ENCODE data around the gene CD58. TPM values are rescaled to one million over a fixed set of nuclear protein-coding genes. Genes with fewer than 3 reads are reported as not detected.

The CD58 gene
- total and polyA plus RNA-seq, 7 donors: 4.7 to 11.9 (median 7.8) TPM

DNA sequence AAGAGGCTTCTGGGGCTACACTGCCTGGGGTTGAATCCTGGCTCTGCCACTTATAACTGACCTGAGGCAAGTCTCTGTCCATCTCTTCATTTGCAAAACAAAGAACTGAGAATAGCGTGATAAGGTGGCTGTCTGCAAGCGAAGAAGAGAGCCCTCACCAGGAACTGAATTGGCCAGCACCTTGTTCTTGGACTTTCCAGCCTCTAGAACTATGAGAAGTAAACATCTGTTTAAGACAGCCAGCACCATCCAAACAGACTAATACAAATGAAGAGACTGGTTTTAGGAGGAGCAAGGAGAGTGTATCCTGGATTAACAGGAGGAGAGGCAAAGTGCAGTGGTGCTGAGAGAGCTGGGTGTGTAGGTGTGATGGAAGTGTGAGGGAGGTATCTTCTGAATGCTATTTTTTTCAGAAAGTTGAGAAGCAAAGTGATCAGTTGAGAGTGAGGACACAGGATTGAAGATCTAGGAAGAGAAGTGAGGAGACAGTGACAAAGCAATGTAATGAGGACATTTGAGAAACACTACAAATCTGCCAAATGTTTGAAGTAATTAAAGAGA lies 59.3 kb downstream of the CD58 start:
- ATAC-seq: no peak
- no peak overlapping the region for H3K27ac ChIP-seq
- WGBS, 3 donors: 93 to 98% (median 96%) methylated on average over 2 of the region's 2 CpGs
- no peaks in the 10 kb centered on the region for H3K27me3 ChIP-seq (ENCODE audit: insufficient read depth in 3 of 3, low read length in 2 of 3)
- no peaks in the 10 kb centered on the region for H3K36me3 ChIP-seq (ENCODE audit: insufficient read depth in 1 of 2, low read depth in 1 of 2)
- H3K9me3 ChIP-seq: no peaks in the 10 kb centered on the region
- no peaks in the 10 kb centered on the region for H3K4me1 ChIP-seq
- TF ChIP-seq, protein P1, sequence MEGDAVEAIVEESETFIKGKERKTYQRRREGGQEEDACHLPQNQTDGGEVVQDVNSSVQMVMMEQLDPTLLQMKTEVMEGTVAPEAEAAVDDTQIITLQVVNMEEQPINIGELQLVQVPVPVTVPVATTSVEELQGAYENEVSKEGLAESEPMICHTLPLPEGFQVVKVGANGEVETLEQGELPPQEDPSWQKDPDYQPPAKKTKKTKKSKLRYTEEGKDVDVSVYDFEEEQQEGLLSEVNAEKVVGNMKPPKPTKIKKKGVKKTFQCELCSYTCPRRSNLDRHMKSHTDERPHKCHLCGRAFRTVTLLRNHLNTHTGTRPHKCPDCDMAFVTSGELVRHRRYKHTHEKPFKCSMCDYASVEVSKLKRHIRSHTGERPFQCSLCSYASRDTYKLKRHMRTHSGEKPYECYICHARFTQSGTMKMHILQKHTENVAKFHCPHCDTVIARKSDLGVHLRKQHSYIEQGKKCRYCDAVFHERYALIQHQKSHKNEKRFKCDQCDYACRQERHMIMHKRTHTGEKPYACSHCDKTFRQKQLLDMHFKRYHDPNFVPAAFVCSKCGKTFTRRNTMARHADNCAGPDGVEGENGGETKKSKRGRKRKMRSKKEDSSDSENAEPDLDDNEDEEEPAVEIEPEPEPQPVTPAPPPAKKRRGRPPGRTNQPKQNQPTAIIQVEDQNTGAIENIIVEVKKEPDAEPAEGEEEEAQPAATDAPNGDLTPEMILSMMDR (IDR thresholded peaks at IDR 0.05): no peak
- no peak overlapping the region for H3K4me3 ChIP-seq
- DNase-seq: no peak
- intact Hi-C loops (cut with DNase I): no loop called here

DNA sequence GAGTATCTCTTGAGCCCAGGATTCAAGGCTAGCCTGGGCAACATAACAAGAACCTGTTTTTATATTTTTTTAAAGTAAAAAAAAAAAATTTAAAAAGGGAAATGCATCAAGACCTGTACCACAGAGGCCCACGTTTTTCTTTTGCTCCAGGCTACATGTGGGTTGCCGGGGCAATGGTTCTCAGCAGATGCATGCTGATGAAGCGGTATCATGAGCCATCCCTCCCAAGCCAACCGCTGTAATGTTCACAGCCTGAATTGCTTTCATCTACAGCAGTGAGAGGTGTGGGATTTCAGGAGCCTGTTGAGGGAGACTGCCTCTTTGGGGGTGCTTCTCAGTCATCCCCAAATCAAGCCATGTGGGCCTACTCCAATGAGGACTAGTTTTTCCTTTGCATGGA lies 60.5 kb downstream of the CD58 start:
- WGBS, 3 donors: 83 to 87% (median 84%) methylated on average over 4 of the region's 4 CpGs
- DNase-seq (no peak), ATAC-seq (no peak)
- TF ChIP-seq, protein P1 (IDR thresholded peaks at IDR 0.05): no peak
- Histone ChIP-seq H3K4me3 (no peak overlapping the region), H3K27ac (no peak overlapping the region), H3K27me3 (ENCODE audit: insufficient read depth in 3 of 3, low read length in 2 of 3) (no peaks in the 10 kb centered on the region), H3K9me3 (no peaks in the 10 kb centered on the region), H3K36me3 (ENCODE audit: insufficient read depth in 1 of 2, low read depth in 1 of 2) (no peaks in the 10 kb centered on the region), H3K4me1 (no peaks in the 10 kb centered on the region)
- intact Hi-C loops (cut with DNase I): no loop called here

DNA sequence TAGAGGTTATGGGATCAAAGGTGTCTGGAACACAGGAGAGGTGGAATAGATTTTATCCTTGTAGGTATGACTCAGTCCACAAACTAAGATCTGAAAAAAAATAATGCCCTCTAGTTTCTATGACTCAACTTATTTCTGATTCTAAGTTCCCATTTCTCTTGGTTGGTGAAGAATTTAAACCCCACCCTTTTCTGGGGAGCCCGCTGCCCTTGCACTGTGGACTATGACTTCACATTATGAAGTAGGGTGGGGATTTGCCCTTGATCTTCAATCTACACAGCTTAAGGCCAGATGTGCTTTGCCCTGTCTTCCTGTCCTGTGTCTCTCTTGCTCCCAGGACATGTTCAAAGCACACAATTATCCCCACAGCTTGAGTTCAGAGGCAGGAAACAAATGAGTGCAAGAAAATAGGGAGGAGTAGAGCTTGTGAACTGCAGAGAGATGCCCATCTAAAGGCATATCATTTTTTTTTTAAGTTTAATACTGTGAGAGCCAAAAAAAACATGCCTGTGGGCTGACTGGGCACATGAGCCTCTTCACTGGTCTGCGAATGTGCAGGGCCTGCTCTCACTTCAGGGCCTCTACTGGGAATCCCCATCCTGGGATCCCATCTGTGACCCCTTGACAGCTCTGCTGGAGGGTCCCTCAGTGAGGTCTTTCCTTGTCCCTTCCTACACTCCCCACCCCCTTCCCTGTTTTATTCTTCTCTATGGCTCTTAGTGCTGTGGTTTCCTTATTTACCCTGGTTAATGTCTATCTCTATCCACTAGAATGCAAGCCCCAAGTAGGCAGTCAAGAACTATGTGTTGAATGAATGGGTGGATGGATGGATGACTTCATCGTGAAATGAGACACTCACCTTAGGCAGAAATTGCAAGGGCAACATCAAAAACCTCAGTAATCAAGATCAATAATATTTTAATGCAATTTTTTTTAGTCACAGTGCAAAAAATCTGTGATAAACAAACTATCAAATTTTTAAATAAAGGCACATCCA lies 61.5 kb downstream of the CD58 start:
- Histone ChIP-seq H3K27me3 (ENCODE audit: insufficient read depth in 3 of 3, low read length in 2 of 3) (no peaks in the 10 kb centered on the region), H3K4me1 (no peaks in the 10 kb centered on the region), H3K27ac (no peak overlapping the region), H3K4me3 (no peak overlapping the region), H3K36me3 (ENCODE audit: insufficient read depth in 1 of 2, low read depth in 1 of 2) (no peaks in the 10 kb centered on the region), H3K9me3 (no peaks in the 10 kb centered on the region)
- peak in 1 of 4 donors; percentile 24 for ATAC-seq
- intact Hi-C loops (cut with DNase I): no loop called here
- TF ChIP-seq, protein P1 (IDR thresholded peaks at IDR 0.05): no peak
- WGBS, 3 donors: 85 to 94% (median 87%) methylated on average over 3 of the region's 3 CpGs
- no peak for DNase-seq

DNA sequence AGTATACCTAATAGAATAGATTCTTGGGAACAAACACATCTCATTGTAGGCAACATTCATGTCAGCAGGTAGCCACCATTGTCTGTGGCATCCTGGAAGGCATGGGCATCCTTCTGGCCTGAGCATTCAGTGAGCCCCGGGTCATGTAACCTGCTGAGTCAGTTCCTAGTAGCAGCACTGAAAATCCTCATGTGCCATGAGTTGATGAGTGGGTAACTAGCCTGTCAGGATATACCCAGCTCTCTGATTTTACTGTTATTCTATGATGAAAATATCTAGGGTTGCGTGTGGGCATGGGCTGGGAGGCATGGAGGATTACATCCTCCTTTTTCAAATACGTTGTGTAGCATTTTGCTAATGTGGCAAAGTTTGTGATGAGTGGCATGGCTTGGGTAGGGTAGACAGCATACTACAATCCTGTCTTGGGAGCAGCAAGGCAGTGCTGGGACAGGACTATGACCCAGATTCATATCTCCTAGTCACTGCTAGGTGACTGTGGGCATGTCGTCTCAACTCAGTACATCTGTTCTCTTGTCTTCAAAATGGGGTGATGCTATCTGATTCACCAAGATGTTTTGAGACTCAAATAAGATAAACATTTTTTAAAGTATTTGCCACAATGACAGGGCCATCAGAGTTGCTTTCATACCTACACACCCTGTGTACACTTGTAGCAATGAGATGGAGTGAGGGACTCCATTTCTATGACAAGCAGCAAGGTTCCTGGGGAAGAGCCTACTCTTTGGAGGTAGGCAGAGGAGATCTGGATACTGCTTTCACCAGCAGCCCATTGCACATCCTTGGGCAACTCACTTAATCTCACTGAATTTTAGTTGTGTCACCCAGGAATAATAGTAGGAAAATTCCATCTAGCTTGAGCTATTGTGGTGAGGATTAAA lies 62.5 kb downstream of the CD58 start:
- ATAC-seq (no peak), DNase-seq (no peak)
- no peak overlapping the region for H3K4me3 ChIP-seq
- WGBS, 3 donors: 85 to 92% (median 87%) methylated on average over 4 of the region's 4 CpGs
- H3K9me3 ChIP-seq: no peaks in the 10 kb centered on the region
- intact Hi-C loops (cut with DNase I): no loop called here
- no peaks in the 10 kb centered on the region for H3K36me3 ChIP-seq (ENCODE audit: insufficient read depth in 1 of 2, low read depth in 1 of 2)
- no peaks in the 10 kb centered on the region for H3K27me3 ChIP-seq (ENCODE audit: insufficient read depth in 3 of 3, low read length in 2 of 3)
- H3K27ac ChIP-seq: no peak overlapping the region
- TF ChIP-seq, protein P1 (IDR thresholded peaks at IDR 0.05): no peak
- H3K4me1 ChIP-seq: no peaks in the 10 kb centered on the region

Measured in psoas muscle (tissue), 8 donors.